GM12874 (cell line): ENCODE measurements around the gene DYRK3.

Experiments used
- TF ChIP-seq, protein P1 (sequence below): IDR thresholded peaks from 2 replicates; pipeline ENCODE4 v1.5.1; 2011; ENCODE audit warnings: low read depth, mild to moderate bottlenecking, control low read depth, low read length, moderate library complexity; ENCODE audit not compliant: insufficient read depth

DYRK3 gene

DNA sequence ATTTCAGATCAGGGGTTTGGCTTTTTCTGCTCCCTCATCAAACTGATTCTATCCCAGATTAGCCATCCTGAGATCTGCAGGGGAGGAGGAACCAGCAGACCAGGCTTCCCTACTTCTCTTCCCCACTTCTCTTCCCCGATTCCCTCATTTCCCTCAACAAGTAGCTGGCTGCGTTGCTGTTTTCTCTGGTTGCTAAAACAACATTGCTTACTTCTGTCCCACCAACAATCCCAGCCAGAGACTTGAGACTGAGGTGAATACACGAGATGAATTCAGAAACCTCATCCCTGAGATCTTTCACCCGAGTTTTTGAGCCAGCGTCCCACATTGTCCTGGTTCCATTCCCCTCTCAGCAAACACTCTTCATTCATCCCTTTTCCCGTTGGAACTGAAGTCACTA, 22.4 kb downstream of the DYRK3 start:
- TF ChIP-seq, protein P1, sequence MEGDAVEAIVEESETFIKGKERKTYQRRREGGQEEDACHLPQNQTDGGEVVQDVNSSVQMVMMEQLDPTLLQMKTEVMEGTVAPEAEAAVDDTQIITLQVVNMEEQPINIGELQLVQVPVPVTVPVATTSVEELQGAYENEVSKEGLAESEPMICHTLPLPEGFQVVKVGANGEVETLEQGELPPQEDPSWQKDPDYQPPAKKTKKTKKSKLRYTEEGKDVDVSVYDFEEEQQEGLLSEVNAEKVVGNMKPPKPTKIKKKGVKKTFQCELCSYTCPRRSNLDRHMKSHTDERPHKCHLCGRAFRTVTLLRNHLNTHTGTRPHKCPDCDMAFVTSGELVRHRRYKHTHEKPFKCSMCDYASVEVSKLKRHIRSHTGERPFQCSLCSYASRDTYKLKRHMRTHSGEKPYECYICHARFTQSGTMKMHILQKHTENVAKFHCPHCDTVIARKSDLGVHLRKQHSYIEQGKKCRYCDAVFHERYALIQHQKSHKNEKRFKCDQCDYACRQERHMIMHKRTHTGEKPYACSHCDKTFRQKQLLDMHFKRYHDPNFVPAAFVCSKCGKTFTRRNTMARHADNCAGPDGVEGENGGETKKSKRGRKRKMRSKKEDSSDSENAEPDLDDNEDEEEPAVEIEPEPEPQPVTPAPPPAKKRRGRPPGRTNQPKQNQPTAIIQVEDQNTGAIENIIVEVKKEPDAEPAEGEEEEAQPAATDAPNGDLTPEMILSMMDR = no peak

DNA sequence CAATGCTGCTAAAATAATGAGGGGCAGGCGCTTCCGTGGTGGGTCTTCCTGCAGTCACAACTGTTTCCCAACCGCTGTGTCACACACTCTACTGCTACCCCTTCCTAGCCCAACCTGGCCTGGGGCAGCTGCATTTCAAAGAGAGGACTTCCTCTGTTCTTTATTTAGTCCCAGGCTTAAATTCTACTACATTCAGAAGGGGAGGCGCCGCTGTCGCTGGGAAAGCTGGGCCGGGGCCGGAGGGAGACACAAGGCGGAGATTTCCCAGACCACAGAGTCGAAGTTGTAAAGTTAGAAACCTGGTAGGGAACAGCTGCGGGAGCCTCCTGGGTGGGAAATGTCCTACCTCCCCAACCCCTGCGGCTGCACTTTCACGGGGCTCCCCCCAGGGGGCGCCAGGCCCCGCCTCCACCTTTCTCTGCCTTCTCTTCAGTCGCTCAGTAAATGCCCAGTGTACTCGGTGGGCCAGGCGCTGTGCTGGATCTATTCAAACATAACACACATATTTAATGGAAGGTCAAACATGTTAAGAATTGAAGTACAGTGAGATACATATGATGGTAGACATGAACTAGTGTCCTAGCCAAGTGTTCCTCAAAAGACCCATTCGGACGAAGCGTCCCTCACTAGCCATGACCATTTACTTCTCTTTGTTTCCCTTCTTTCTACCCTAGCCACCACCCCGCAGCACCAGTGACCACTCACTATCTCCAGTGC, 23.1 kb downstream of the DYRK3 start:
- TF ChIP-seq, protein P1 = peak; percentile 98

DNA sequence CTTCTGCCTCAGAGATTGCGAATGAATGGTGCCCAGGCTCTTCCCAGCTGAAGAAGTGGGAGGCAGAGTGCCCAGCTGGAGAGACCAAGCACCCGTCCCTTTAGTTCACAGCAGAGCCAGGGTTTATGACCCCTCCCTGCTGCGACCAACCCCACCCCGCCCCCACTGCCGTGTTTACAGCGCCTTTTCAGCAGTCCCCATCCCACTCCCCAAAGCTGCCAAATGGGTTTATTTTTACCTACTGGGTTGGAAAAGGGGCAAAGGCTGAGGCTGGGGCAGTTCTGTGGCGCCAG, 23.6 kb downstream of the DYRK3 start:
- TF ChIP-seq, protein P1 = no peak

DNA sequence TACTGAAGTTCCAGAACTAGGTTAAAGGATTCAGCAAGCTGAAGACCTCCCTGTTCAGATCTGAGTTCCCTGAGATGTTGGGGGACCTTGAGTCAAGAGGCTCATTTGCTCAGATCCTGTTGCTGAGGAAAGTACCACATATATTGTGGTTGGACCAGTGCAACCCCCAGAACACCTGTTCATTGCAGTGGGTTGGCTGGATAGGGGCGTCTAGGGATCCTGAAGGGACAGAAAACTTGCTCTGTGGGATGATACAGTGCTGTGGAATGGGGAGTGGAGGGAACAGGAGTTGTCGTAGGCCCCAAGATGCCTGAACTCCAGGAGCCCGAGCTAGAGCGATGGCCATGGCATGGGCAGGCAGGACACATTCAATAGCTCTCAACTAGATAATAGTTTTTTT, 24.8 kb downstream of the DYRK3 start:
- TF ChIP-seq, protein P1 = no peak

DNA sequence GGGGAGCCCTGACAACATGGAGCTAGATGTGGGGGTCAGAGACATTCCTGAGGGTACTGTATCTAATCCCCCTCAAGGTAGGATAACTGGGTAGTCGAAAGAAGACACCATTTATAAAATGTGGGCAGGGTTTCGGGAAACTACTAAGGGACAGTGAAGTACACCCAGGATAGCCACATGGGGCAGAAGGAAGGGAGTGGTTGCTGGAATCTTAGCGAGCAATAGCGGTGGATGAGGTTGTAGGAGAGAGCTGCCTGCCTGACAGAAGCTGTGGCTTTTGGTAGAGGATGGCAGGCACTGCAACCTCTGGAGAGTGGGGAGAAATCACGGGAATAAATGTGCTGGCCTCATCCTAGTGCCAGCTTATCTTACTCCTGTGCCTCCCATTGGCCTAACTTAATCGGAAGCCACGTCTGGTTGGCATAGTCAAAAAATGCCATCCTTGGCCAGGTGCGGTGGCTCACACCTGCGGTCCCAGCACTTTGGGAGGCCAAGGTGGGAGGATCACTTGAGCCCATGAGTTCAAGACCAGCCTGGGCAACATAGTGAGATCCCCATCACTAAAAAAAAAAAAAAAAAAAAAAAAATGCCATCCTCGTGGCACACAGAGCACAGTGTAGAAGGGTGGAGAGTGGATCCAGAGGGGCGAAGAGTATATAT, 26.0 kb downstream of the DYRK3 start:
- TF ChIP-seq, protein P1 = no peak

DNA sequence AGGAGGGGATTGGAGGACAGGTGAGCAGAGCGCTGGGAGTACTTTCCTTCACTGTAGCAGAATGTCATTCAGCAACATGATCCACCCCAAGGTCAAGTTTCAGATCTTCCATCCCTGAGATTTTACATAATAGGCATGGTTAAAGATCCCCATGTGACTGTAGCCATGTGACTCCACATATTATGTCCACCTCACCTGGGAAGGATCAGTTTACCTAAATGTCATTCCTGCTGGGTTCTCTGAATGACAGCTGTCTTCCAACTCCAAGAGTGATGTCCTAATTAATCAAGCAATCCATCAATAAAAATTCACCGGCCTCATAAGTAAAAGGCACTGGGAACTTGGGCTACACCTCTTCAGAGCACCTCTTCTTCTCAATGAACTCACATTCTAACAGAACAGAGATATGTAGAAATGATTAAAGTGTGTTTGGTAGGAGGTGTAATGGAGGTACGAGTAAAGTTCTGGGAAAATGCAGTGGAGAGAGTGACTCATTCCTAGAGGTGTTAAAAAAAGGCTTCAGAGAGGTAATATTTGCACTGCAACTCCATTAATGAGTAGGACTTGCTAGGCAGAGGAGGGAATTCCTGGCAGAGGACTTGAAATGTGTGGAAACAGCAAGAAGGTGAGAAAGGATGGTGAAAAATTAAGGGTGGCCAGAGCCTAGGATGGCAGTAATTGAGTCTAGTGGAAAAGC, 27.2 kb downstream of the DYRK3 start:
- TF ChIP-seq, protein P1 = no peak

DNA sequence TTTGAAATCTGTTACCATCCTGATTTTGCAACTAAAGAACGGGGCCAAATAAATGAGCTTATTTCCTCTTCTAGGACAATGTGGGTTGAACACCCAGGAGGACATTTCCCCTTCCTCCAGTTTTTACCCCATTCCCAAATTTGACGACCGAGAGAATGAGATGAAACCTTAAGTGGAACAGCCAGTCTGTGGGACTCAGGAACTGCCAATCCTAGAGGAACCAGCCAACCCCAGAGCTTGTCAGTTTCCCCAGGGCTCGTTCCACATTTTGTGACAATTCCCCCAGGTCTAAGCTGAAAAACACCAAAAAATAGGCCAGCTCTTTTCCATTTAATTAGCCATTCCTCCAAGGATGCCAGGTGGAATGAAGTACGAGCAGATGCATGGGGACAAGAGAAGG, 28.0 kb downstream of the DYRK3 start:
- TF ChIP-seq, protein P1 = no peak
